ENCODE data around the gene MRPS12. TPM values are rescaled to one million over a fixed set of nuclear protein-coding genes. Genes with fewer than 3 reads are reported as not detected.
"Not testable (repeated sequence)": the region's sequence is repeated elsewhere in the genome, so short reads cannot be mapped to it uniquely, and the experiment has no call there.

Gene MRPS12
- total RNA-seq, 2 donors from 2014 or later = 17.8 to 21.4 TPM

GRCh38 chr19:38959618-38960017 is 28.9 kb downstream of the MRPS12 start:
- DNase-seq (ENCODE audit: low spot score) = no peak
- intact Hi-C loops (cut with DNase I) = no loop called here

- no peak for DNase-seq (ENCODE audit: low spot score)
- intact Hi-C loops (cut with DNase I) = loop anchor here in 1 of 2 donors (1.0 kb wide), 1 partner anchor 19 kb away; no protein-coding TSS in a partner anchor
Measured at GRCh38 chr19:38964738-38965137, 34.0 kb downstream of the MRPS12 start.

- DNase-seq (ENCODE audit: low spot score); intact Hi-C loops (cut with DNase I): not testable (repeated sequence)
Measured at GRCh38 chr19:38966149-38966548, 35.4 kb downstream of the MRPS12 start.

GRCh38 chr19:38970664-38971532 is 40.2 kb downstream of the MRPS12 start:
- DNase-seq (ENCODE audit: low spot score) = no peak
- intact Hi-C loops (cut with DNase I) = loop anchor here in 1 of 2 donors (10.0 kb wide), 1 partner anchor 354 kb away; the partner anchor contains the start of gene LRFN1

GRCh38 chr19:38971672-38972071 is 40.9 kb downstream of the MRPS12 start:
- intact Hi-C loops (cut with DNase I) = loop anchor here in 1 of 2 donors (10.0 kb wide), 1 partner anchor 353 kb away; the partner anchor contains the start of gene LRFN1
- no peak for DNase-seq (ENCODE audit: low spot score)

- DNase-seq (ENCODE audit: low spot score) = no peak
- intact Hi-C loops (cut with DNase I) = loop anchor here in 1 of 2 donors (5.0 to 10.0 kb wide), 2 partner anchors 58 to 350 kb away; partner anchors contain the start of genes FBXO27 and LRFN1
Measured at GRCh38 chr19:38974624-38975213, 44.0 kb downstream of the MRPS12 start.

- DNase-seq (ENCODE audit: low spot score) = peak; percentile 90
- intact Hi-C loops (cut with DNase I) = loop anchor here in 1 of 2 donors (5.0 to 10.0 kb wide), 2 partner anchors 57 to 349 kb away; partner anchors contain the start of genes FBXO27 and LRFN1
Measured at GRCh38 chr19:38975214-38975860, 44.6 kb downstream of the MRPS12 start, which contains the start of gene FBXO17. TSS of gene FBXO17 (minus strand) at chr19:38975742. CDS start at chr19:38950319, 25,423 bp downstream.

GRCh38 chr19:38975861-38976271 is 45.1 kb downstream of the MRPS12 start:
- no peak for DNase-seq (ENCODE audit: low spot score)
- intact Hi-C loops (cut with DNase I) = loop anchor here in 1 of 2 donors (5.0 to 10.0 kb wide), 2 partner anchors 56 to 349 kb away; partner anchors contain the start of genes FBXO27 and LRFN1

GRCh38 chr19:38977445-38978325 is 46.9 kb downstream of the MRPS12 start:
- no peak for DNase-seq (ENCODE audit: low spot score)
- intact Hi-C loops (cut with DNase I) = loop anchor here in 1 of 2 donors (5.0 to 10.0 kb wide), 2 partner anchors 55 to 347 kb away; partner anchors contain the start of genes FBXO27 and LRFN1

- no peak for DNase-seq (ENCODE audit: low spot score)
- intact Hi-C loops (cut with DNase I) = loop anchor here in 1 of 2 donors (5.0 to 10.0 kb wide), 2 partner anchors 54 to 346 kb away; partner anchors contain the start of genes FBXO27 and LRFN1
Measured at GRCh38 chr19:38978326-38978689, 47.6 kb downstream of the MRPS12 start.

GRCh38 chr19:38979812-38980211 is 49.1 kb downstream of the MRPS12 start:
- no peak for DNase-seq (ENCODE audit: low spot score)
- intact Hi-C loops (cut with DNase I) = loop anchor here in 1 of 2 donors (5.0 to 10.0 kb wide), 2 partner anchors 52 to 345 kb away; partner anchors contain the start of genes FBXO27 and LRFN1

- intact Hi-C loops (cut with DNase I) = no loop called here
- DNase-seq (ENCODE audit: low spot score) = no peak
Measured at GRCh38 chr19:38980583-38981374, 50.0 kb downstream of the MRPS12 start.

Other genes starting within 250 kb of the MRPS12 start
- 1 to 10 TPM; 1.9 to 2.9 TPM for gene CAPN12, start 186.5 kb upstream of the MRPS12 start, total RNA-seq
- not detected for gene LGALS7, start 157.4 kb upstream of the MRPS12 start, total RNA-seq
- gene LGALS7B, start 141.7 kb upstream of the MRPS12 start, total RNA-seq = not detected
- under 1 TPM in 1 of 2 donors, not detected in 1; 0.86 TPM for gene LGALS4, start 118.0 kb upstream of the MRPS12 start, total RNA-seq
- 100 to 1,000 TPM; 100 to 158 TPM for gene ECH1, start 99.2 kb upstream of the MRPS12 start, total RNA-seq
- gene HNRNPL, start 81.0 kb upstream of the MRPS12 start, total RNA-seq = 100 to 1,000 TPM; 191 to 194 TPM
- gene RINL, start 52.7 kb upstream of the MRPS12 start, total RNA-seq = 1 to 10 TPM; 5.8 to 6.1 TPM
- gene SIRT2, start 31.3 kb upstream of the MRPS12 start, total RNA-seq = 10 to 100 TPM; 41.7 to 48.1 TPM
- gene NFKBIB, start 31.0 kb upstream of the MRPS12 start, total RNA-seq = 10 to 100 TPM; 19.3 to 23.1 TPM
- gene CCER2, start 18.8 kb upstream of the MRPS12 start, total RNA-seq = under 1 TPM; 0.24 to 0.37 TPM
- 1 to 10 TPM; 8.2 to 9.5 TPM for gene SARS2, start 181 bp upstream of the MRPS12 start, total RNA-seq
- gene FBXO17, start 44.8 kb downstream of the MRPS12 start, total RNA-seq = 10 to 100 TPM; 17.4 to 23.0 TPM
- gene FBXO27, start 101.6 kb downstream of the MRPS12 start, total RNA-seq = 10 to 100 TPM in 1 of 2 donors, 1 to 10 TPM in 1; 8.5 to 10.0 TPM
- not detected for gene ACP7, start 153.4 kb downstream of the MRPS12 start, total RNA-seq
- gene PAK4, start 194.8 kb downstream of the MRPS12 start, total RNA-seq = 10 to 100 TPM; 15.0 to 17.3 TPM

All from posterior vena cava (tissue), 2 donors.